ENCODE measurements around the gene SEBOX.

The SEBOX gene

DNA sequence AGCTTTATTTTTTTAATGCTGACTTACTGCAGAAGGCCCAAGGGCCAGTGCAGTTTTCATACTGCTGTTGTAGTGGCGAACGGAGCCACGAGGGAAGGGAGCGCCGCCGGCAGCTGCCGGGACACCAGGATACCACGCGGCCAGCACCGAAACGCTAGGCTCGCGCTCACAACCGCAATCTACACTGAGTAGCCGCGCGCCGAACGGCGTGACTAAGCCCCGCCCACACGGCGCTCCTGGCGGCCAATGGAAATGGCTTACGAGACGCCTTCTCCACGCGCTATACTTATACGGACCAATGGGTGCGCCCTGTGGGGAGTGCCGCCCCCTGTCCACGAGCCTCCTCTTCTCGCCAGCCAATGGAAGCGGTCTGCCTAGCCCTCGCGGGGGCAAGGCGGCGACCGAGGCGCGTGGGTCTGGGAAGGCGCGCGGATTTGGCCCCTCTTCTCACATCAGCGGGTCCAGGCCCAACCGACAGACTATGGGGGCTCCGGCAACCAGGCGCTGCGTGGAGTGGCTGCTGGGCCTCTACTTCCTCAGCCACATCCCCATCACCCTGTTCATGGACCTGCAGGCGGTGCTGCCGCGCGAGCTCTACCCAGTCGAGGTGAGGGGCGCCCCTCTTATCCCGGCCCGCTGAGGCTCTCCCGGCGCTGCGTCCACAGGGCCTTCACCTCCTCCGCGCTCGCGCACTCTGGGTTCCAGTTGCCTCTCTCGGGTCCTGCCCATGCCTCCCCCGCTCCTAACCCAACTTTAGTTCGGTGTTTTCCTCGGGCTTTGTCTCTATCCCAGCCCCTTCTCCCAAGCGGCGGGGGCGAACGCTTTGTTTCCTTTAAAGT is 46.0 kb downstream of the SEBOX start, which contains the start of gene TMEM97:
Gene TMEM97, plus strand, starts transcription at position 442 of the 839 bp plus-strand sequence. Its CDS starts 40 bp downstream, at position 482.
- TF ChIP-seq, protein P1, sequence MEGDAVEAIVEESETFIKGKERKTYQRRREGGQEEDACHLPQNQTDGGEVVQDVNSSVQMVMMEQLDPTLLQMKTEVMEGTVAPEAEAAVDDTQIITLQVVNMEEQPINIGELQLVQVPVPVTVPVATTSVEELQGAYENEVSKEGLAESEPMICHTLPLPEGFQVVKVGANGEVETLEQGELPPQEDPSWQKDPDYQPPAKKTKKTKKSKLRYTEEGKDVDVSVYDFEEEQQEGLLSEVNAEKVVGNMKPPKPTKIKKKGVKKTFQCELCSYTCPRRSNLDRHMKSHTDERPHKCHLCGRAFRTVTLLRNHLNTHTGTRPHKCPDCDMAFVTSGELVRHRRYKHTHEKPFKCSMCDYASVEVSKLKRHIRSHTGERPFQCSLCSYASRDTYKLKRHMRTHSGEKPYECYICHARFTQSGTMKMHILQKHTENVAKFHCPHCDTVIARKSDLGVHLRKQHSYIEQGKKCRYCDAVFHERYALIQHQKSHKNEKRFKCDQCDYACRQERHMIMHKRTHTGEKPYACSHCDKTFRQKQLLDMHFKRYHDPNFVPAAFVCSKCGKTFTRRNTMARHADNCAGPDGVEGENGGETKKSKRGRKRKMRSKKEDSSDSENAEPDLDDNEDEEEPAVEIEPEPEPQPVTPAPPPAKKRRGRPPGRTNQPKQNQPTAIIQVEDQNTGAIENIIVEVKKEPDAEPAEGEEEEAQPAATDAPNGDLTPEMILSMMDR (IDR thresholded peaks at IDR 0.05; ENCODE audit: extremely low read depth, insufficient read depth, missing control alignments) = peak; percentile 1
- peak; percentile 96 for DNase-seq (ENCODE audit: low spot score)
- in situ Hi-C loops (cut with MboI; ENCODE audit: low pct_unique_long_range_greater_than_20kb, low sequenced_read_pairs, unreplicated experiment) = no loop called here

- in situ Hi-C loops (cut with MboI; ENCODE audit: low pct_unique_long_range_greater_than_20kb, low sequenced_read_pairs, unreplicated experiment) = no loop called here
- DNase-seq (ENCODE audit: low spot score) = no peak
- TF ChIP-seq, protein P1 (IDR thresholded peaks at IDR 0.05; ENCODE audit: extremely low read depth, insufficient read depth, missing control alignments) = no peak
These were observed 46.8 kb downstream of the SEBOX start for GRCh38 chr17:28317966-28318758.

DNA sequence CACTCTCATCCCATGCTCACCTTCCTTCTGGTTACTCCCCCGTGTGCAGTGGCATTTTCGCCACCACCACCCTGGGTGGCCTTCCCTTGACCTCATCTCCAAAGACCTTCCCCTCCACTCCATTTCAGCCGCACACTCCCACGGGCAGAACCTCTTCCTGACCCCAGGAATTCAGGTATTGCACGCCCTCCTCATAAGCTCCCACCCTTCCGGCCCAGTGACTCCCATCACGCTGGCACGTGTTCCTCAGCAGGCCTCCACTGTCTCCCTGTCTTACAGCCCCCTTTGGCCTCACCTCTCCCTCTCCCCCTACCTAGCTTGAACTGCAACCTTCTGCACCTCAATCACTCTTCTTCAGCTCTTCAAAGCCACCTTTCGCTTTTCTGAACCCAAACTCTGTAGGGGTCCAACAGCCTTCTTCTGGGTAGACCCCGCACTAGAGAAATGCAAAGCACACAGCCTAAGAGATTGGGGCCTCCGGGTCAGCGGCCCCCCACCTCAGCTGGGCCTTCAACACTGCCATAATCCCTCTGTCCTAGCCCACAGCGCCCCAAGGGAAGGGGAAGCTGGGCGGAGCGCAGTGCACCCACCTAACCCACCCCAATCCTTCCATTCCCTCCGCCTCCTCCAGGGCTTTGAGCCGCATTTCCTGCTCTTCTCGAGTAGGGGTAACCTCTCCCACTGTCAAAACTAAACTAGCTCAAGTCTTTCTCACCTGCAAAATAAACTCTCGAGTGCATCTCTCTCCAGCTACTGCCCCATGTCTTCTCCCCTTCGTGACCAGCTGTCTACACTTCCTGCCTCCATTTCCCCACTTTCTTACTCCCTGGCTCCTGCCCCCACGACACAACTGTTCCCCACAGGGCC is 47.7 kb downstream of the SEBOX start:
- TF ChIP-seq, protein P1 (IDR thresholded peaks at IDR 0.05; ENCODE audit: extremely low read depth, insufficient read depth, missing control alignments) = no peak
- in situ Hi-C loops (cut with MboI; ENCODE audit: low pct_unique_long_range_greater_than_20kb, low sequenced_read_pairs, unreplicated experiment) = no loop called here
- DNase-seq (ENCODE audit: low spot score) = no peak

DNA sequence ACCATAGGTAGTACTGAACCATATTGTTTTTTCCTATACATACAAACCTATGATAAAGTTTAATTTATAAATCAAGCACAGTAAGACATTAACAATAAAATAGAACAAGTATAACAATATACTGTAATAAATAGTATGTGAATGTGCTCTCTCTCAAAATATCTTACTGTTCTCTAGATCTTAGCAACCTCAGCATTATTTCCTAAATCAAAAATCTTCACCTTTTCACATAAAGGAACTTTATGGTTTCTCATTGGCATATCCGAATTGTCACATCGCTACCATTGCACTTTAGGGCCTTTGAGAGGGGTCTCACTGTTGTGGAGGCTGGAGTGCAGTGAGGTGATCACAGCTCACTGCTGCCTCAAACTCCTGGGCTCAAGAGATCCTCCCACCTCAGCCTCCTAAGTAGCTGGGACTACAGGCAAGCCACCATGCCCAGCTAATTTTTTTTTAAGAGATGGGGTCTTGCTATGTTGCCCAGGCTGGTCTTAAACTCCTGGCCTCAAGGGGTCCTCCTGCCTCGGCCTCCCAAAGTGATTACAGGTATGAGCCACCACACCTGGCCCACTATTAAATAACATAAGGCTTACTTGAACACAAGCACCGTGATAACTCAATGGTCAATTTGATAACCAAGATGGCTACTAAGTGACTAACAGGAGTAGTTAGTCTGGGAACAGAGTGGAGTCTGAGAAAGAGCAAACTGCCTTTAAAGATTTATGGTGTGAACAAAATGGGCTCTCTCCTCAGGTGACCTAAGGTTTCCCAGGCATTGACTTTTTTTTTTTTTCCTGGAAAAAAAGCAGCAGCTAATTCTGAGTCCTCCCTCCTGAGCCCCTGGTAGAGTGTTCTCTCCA is 48.9 kb downstream of the SEBOX start:
- DNase-seq (ENCODE audit: low spot score) = no peak
- in situ Hi-C loops (cut with MboI; ENCODE audit: low pct_unique_long_range_greater_than_20kb, low sequenced_read_pairs, unreplicated experiment) = no loop called here
- TF ChIP-seq, protein P1 (IDR thresholded peaks at IDR 0.05; ENCODE audit: extremely low read depth, insufficient read depth, missing control alignments) = no peak

- in situ Hi-C loops (cut with MboI; ENCODE audit: low pct_unique_long_range_greater_than_20kb, low sequenced_read_pairs, unreplicated experiment) = no loop called here
- DNase-seq (ENCODE audit: low spot score) = no peak
These were observed 51.2 kb downstream of the SEBOX start for GRCh38 chr17:28313841-28314240.

More at GRCh38 chr17:28313841-28314240, 51.2 kb downstream of the SEBOX start:
- TF ChIP-seq, protein P1 (IDR thresholded peaks at IDR 0.05; ENCODE audit: extremely low read depth, insufficient read depth, missing control alignments) = no peak
